Superior temporal gyrus (tissue), 1 donor: Measurements from ENCODE around the gene HOXC10.
A peak's percentile ranks its signal among the peaks of the same experiment; 100 is the strongest.

ENCODE experiments used
- DNase-seq: peaks from one replicate; pipeline ENCODE4 v3.0.0-alpha.2; 2016; ENCODE audit errors: extremely low spot score

The HOXC10 gene

DNA sequence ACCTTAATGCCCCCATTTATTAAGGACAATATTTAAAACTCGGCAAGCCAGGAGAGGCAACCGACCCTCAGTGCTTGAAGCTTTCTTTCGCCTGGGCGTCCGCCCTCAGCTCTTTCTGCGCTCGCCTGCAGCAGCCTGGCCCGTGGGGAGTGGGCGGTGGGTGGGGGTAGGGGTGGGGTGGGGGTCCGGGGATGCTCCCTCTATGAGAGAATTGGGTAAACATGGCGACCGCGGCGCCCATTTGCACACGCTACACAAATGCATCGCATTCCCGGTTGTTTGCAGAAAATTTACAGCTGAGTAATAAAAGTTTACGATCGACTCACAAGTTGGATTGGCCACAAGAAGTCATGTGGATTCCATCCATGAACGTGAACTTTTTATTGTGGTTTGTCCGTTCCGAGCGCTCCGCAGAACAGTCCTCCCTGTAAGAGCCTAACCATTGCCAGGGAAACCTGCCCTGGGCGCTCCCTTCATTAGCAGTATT, 31.6 kb downstream of the HOXC10 start:
- DNase-seq: no peak

DNA sequence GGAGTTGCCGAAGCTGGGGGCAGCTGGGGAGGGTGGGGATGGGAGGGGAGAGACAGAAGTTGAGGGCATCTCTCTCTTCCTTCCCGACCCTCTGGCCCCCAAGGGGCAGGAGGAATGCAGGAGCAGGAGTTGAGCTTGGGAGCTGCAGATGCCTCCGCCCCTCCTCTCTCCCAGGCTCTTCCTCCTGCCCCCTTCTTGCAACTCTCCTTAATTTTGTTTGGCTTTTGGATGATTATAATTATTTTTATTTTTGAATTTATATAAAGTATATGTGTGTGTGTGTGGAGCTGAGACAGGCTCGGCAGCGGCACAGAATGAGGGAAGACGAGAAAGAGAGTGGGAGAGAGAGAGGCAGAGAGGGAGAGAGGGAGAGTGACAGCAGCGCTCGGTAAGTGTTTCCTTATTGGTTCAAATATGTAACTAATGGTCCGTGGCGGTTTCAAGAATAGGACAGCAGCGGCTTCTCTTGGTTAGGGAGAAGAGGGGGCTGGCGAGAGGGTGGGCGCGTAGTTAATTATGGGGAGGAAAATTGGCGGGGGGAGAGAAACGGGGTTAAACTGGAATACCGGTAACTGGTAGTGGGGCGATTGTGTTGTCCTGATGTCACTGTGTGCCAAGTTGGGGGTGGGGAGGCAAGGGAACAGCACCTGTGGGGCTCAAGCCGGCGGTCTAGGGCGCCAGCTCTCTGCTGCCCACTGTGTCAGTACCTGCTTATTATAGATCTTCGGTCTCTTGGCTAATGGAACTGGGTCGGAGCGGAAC, 32.3 kb downstream of the HOXC10 start:
- no peak for DNase-seq

DNA sequence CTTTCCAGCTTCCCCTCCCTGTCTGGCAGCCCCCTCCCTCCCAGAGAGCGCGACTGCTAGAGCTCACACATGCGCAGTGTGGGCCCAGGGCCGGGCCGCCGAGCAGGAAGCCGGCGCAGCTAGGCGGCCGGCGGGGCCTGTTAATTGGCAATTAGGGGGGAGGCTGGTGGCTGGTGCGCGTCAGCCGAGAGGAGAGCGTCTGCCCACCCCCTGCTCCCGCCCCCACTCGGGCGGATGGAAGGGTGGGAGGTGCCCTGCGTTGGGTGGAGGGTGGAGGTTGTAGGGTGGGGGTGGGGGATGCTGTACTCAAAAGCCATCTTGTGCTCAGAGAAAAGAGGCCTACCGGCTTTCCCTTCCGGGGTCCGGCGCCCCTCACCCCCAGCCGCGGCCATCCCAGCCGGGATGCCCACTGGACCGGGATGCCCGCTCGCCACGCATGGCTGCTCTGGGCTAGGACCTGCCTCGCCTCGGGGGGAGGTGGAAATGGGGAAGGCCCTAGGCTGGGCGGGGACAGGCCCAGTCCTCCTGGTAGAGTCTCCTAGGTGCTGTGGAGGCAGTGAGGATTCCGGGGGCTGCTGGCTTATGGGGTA, 33.0 kb downstream of the HOXC10 start:
- peak; percentile 17 for DNase-seq

DNA sequence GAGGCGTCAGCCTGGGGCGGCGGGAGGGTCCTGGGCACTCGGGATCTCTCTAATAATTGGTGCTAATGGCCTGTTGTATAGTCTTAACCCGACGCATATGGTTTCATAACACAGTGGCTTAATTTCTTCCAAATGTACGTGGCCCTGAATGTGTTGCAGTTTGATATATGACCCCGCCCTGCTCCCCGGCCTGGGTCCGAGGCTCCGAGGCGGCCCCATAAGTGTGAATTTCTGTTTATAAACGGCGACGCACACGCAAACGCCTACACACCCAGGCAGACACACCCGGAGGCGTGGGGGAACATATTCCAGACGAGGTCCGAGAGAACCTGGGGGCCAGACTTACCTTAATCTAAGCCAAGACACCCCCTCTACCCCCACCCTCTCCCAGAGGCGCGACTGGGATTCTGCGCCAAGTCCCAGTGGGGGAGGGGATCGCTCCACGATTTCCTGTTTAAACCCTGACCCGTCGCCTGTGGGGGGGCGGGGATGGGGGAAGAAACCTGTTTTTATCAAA, 33.6 kb downstream of the HOXC10 start:
- DNase-seq: no peak

DNA sequence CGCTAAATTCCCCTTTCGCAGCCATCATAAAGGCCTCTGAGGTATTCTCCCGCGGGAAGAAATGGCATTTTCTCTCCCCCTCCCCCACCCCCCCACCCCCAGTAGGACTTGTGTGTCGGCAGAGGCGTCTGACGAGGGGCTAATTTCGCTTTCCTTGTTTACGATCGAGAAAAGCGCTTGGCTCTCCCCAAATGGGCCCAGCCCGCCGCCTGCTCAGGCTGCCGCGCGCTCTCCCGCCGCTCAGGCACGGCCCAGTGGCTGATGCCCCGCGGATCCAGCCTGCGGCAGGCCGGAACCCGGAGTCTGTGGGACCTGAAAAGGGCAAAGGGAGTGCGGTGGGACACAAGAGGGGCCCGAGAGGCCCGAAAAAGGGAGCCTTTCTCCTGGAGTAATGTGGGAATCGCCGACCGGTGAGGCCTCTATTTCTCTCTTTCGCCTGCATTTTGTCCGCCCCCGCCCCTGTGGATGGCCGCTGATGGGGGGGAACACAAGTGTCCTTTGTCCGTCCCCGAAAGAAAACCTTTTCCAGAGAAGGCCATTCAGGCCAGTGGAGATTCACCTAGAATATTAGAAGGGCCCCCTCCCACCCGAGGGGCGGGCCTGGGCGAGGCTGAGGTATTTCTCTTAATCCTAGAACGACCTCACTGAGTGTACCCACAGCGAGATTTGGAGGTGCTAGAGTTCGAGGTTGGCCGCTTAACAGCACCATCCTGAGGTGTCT, 34.3 kb downstream of the HOXC10 start:
- no peak for DNase-seq

DNA sequence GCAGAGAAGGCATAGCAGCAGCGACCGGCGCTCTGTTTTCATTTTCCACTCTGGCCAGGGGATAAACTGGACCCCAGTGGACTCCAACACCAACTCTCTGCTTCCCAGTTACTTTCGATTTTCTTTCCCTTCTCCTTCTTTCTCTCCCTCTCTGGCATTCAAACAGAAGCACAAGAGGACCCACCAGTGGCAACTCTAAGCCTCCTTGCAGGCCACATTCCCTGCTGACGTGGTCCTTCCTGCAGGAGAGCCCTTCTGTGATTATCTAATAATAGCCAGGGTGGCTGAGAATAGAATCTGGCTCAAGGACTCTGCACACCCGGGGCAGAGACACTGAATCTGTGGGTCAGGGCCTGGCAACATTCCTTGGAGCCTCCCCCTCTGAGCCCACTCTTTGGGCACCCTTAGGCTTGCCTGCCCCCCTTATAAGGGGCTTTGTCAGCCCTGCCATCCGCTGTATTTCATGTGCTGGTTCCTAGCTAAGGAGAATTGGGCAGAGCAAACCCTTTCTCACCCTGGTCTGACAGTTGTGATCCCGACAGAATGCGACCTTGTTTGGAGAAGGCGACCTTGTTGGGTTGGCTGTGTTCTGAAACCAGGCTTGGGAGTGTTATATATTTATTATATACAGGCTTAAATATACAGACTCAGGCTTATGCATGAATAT, 35.1 kb downstream of the HOXC10 start:
- no peak for DNase-seq

DNA sequence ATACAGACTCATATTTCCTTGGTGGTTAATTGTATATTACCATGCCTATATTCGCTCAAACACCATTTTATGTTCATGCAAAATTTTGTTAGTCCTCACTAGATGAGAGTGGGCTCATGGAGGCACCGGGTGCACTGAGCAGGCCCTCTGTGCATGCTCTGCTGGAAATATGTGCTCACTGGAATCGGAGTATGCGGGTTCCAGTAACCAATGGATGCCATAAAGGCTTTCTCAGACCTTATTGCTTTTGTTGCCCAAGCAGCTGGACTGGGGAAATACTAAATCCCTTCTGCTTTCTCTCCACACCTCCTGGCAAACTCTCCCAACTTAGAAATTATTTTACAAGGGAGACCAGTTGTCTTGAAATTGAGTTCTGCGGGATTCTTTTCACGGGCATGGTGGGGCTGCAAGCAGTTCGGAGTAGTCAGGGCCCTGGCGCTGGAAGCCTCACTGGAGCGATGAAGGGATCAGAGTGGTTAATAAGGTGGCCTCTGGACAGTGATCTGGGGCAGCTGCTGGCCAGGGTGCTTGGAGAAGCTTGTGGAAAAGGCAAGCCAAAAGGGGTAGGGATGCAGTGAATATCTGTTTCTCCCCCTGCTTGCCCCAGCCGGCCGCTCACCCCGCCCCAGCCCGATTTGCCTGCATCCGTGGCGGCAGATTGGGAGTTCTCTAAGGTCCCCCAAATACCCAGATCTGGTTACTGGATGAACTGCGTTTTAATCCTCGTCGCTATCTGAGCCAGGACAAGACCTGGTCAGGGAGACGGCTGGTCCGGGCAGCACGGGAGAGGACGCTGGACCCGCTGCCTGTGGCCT, 35.9 kb downstream of the HOXC10 start:
- no peak for DNase-seq

DNA sequence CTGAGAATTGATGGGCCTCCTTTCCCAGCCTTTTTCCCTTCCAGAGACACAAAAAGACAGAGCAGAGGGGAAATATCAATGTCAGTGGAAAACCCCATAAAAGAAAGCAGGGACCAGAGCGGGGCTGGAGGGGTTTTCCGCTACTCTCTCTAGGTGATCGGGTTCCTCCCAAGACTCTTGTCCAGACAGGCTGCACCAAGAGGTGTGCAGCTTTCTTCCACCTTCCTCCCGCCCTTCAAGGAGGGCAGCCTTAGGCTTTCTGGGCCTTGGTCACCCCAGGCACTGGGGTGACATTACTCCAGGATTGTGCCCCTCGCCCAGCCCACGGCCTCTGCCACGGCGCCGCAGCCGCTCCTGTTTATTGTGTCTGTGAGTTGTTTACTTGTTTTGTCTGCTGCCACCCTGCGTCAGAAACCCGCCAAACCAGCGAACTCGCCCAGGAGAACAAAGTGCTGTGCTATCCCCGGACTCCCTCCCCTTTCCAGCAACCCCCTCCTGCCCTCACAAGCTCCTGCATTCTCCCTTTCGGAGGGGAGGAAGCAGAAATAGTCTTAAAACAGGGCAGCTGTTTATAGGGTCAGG, 36.6 kb downstream of the HOXC10 start:
- no peak for DNase-seq

DNA sequence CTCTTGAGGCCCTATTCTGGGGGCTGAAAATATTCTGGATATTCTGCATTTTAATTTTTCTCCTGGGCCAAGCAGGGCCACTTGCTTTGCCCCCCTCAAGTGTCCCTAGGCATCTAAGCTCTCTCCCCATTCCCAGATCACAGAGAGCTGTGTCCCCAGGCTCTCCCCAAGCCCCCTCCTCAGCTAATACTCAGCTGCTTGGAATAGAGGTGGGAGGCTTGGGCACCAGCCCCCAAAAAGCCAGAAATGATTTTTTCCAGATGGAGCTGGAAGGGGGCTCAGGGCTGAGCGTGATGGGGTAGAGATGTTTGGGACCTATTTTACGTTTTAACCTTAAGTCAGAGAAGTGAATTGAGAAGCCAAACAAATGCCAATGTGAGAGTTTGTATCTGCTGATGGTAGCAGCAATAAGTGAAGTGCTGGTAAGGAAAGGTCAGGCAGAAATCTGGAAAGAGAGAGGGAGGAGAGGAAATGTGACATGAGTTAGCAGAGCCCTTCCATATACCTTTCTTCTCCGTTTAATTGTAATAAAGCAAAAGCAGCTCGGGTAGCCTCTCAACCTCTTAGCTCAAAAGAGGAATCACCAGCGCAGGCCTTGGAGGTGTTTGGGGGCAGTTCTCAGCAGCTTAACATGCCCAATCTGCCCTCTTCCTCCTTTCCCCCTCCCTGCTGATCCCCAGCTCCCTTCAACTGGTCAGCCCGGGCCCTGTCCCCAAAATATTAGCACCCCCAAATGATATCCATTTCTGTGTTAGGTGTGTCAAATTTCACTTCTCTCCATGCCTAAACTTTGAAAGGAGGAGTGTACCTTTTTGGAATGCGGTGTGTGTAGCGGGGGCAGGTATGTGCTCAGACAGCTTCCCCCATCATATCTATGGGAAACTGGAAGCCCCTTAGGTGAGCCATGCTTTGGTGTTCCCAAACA, 38.3 kb downstream of the HOXC10 start:
- no peak for DNase-seq

DNA sequence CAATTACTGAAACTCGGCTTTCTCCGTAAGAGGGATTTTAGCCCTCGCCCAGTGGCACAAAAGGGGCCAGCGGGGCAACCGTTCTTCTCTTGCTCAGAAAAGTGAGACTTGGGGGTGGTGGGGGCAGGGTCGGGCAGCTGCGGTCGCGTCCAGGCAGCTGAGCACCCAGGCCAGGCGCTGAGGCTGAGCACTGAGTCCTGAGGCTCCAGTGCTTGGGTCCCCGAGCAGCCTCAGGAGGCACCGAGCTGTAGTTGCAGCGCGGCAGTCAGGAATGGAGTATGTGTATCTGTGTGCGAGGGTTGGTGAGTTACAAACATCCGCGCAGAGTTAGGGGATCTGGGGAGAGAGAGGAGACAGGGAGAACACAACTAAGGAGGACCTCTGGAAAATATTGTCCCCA, 39.2 kb downstream of the HOXC10 start:
- DNase-seq: no peak

DNA sequence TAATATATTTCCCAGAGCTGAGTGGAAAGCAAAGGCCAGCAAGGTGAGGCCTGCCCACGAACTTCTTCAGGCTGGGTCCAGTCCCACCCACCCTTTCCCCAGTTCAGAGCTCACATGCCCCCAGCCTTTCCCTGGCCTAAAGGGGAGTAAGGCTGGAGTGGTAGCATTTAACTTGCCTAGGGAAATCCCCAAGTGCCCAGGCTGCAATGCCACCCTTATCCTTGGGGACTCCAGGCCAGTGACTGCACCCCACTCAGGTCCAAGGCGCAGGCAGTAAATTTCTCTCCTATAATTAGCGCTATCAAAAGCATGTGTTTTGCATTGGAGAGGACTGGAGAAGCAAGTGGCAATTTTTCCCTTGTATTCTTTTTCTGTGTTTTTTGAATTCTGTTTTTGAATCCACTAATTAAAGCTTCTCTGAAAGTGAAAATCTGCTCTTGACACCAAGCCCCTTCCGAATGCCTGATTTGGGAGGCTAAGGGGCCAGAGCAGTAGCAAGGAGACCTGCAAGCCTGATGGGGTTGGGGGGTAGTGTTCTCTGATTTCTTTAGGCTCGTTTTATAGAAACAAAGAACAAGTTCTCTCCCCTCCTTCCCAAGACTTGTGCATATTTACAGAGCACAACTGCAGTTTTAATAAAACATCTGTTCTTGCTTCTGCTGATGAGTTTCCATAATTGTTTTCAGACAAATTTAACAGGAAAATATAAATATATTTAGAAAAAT, 39.8 kb downstream of the HOXC10 start:
- no peak for DNase-seq

DNA sequence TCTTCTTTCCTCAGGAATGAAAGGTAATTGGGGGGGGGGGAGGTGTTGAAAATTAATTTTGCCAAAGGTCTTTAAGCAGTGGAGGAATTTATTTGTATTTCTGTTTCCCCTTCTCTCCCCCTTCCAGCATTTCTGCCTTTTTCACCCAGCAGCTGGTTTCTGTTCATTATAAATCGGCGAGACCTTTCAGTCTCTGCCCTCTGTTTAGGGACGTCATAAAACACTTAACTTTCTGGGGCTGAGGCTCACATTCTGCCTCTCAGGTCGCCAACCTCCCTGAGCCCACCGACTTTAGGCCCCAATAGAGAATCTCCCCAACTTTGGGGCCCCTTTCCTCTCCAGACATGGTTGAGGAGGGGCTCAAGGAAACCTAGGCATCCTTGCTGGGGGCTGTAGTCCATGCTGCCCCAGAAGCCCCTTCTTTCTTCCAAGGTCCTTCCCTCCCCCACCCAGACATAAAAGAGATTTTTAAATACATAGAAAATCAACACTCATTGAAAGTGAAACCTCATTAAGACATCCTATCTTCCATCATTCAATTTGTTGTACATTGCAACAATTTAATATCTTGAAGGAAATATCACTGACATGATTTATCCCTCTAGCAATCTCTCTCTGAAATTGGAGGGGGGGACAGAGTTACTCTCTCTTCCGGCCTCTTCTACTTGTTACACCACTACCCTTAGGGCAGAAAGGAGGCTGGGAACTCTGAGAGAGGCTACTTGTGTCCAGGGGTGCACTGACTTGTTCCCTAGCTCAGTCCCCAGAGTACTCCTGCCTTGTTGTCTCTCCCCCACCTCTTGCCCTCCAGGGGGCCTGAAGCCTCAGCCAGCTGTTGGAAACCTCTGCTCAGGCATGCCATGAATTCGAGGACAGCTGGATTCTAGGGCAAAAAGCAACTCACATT, 40.8 kb downstream of the HOXC10 start:
- no peak for DNase-seq

DNA sequence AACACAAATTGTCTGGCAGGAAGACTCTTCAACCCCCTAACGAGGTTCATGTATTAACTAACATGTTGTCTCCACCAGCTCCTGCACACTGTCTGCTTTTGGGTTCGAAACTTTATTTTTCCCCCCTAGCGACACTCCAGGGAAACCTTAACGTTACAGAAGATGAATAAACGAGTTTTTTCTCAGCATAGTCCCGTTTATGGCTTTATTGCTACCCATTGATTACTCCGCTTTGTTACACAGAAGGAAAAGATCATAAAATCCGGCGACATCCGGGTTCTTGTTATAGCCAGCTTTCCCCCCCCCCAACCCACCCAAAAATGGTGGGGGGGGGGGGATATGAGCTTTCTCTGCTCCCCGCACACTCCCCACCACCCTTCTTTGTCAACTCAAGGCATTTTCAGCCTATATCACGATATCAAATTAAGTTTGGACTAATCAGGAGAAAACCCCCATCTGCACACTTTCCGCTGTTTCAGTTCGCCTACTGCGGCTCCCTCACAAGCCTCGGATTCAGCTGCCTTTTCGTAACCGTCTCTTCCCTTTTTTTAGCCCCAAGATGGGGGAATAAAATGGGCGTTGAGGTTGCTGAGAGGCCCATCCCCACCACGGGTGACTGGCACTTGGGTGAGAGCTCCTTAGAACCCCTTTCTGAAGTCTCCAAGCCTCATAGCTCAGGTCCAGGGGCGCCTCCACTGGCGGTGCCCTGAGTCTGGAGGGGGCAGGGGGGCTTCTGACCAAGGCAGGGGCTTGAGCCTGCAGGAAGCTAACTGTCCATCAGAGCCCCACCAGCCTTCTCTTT, 41.9 kb downstream of the HOXC10 start:
- no peak for DNase-seq

DNA sequence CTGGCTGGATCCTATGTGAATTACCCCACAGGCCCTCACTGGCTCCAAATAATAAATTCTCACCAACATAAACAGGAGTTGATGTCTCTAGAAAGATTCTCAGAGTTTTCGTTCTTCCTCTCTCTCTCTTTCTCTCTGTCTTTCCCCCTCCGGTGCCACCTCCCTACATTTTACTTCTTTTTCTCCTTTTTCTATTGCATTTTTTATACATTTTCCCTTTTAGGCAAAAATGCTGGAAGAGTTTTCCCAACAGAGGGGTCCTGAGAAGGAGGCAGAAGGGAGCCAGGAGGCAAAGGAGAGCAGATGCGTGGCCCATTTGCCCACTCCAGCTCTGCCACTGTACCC, 42.5 kb downstream of the HOXC10 start:
- no peak for DNase-seq

DNA sequence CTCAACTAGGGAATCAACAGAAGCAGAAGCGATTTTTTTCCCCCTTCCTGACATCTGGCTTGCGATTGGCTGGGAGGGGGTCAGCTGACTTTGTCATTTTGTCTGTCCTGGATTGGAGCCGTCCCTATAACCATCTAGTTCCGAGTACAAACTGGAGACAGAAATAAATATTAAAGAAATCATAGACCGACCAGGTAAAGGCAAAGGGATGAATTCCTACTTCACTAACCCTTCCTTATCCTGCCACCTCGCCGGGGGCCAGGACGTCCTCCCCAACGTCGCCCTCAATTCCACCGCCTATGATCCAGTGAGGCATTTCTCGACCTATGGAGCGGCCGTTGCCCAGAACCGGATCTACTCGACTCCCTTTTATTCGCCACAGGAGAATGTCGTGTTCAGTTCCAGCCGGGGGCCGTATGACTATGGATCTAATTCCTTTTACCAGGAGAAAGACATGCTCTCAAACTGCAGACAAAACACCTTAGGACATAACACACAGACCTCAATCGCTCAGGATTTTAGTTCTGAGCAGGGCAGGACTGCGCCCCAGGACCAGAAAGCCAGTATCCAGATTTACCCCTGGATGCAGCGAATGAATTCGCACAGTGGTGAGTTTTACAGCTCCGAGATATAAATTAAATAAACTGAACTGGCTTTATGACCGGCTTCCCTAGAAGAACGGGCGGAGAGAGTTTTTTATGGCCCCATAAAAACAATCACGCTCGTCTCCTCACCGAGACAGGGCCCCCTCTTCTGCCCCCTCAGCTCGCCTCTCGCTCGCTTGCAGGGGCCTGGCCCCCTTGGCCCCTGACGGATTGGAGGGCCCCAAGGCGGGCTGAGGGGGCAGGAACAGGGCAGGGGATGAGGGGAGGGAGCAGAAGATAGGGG, 43.6 kb downstream of the HOXC10 start, which contains the start of gene HOXC6:
HOXC6 (plus strand) TSS at position 127 of the 888 bp plus-strand sequence; CDS start at position 209, 82 bp downstream.
- no peak for DNase-seq
